ENCODE measurements around the gene NCK2. TPM values are rescaled to one million over a fixed set of nuclear protein-coding genes. Genes with fewer than 3 reads are reported as not detected.
A peak's percentile ranks its signal among the peaks of the same experiment; 100 is the strongest.

NCK2 gene
- total and polyA plus RNA-seq, 7 donors = 26.5 to 111 (median 40.1) TPM

GRCh38 chr2:105865222-105865913 is 120.7 kb downstream of the NCK2 start:
- intact Hi-C loops (cut with DNase I) = no loop called here
- H3K36me3 ChIP-seq (ENCODE audit: insufficient read depth in 1 of 2, low read depth in 1 of 2) = no peaks in the 10 kb centered on the region
- H3K9me3 ChIP-seq = no peaks in the 10 kb centered on the region
- peak in 2 of 4 donors; percentile 39 to 68 for ATAC-seq
- H3K27me3 ChIP-seq (ENCODE audit: insufficient read depth in 3 of 3, low read length in 2 of 3) = no peaks in the 10 kb centered on the region
- 50 to 77% (median 65%) methylated on average over 9 of the region's 9 CpGs for WGBS, 3 donors
- no peak for TF ChIP-seq CTCF (IDR thresholded peaks at IDR 0.05)
- DNase-seq = no peak
- H3K27ac ChIP-seq = peak overlapping the region; percentile 17
- peaks cover 59% of the 10 kb centered on the region for H3K4me1 ChIP-seq
- H3K4me3 ChIP-seq = no peak overlapping the region

- TF ChIP-seq CTCF (IDR thresholded peaks at IDR 0.05) = no peak
- Histone ChIP-seq H3K4me1 (peaks cover 59% of the 10 kb centered on the region), H3K4me3 (no peak overlapping the region), H3K36me3 (ENCODE audit: insufficient read depth in 1 of 2, low read depth in 1 of 2) (no peaks in the 10 kb centered on the region), H3K9me3 (no peaks in the 10 kb centered on the region), H3K27ac (no peak overlapping the region), H3K27me3 (ENCODE audit: insufficient read depth in 3 of 3, low read length in 2 of 3) (no peaks in the 10 kb centered on the region)
- whole genome bisulfite sequencing, 3 donors = 74 to 82% (median 75%) methylated on average over 13 of the region's 13 CpGs
- ATAC-seq (no peak), DNase-seq (no peak)
- intact Hi-C loops (cut with DNase I) = no loop called here
Observed at GRCh38 chr2:105866216-105867185, 121.8 kb downstream of the NCK2 start.

GRCh38 chr2:105867587-105867986 is 122.9 kb downstream of the NCK2 start:
- peaks cover 66% of the 10 kb centered on the region for H3K4me1 ChIP-seq
- DNase-seq (no peak), ATAC-seq (no peak)
- no peaks in the 10 kb centered on the region for H3K27me3 ChIP-seq (ENCODE audit: insufficient read depth in 3 of 3, low read length in 2 of 3)
- 42 to 76% (median 62%) methylated on average over 7 of the region's 7 CpGs for WGBS, 3 donors
- no peak overlapping the region for H3K4me3 ChIP-seq
- H3K36me3 ChIP-seq (ENCODE audit: insufficient read depth in 1 of 2, low read depth in 1 of 2) = no peaks in the 10 kb centered on the region
- H3K9me3 ChIP-seq = no peaks in the 10 kb centered on the region
- TF ChIP-seq CTCF (IDR thresholded peaks at IDR 0.05) = no peak
- intact Hi-C loops (cut with DNase I) = no loop called here
- H3K27ac ChIP-seq = no peak overlapping the region

GRCh38 chr2:105868060-105868459 is 123.3 kb downstream of the NCK2 start:
- WGBS, 3 donors = 5 to 15% (median 5%) methylated on average over 6 of the region's 6 CpGs
- Histone ChIP-seq H3K9me3 (no peaks in the 10 kb centered on the region), H3K27ac (no peak overlapping the region), H3K36me3 (ENCODE audit: insufficient read depth in 1 of 2, low read depth in 1 of 2) (no peaks in the 10 kb centered on the region), H3K27me3 (ENCODE audit: insufficient read depth in 3 of 3, low read length in 2 of 3) (no peaks in the 10 kb centered on the region), H3K4me3 (no peak overlapping the region), H3K4me1 (peaks cover 66% of the 10 kb centered on the region)
- DNase-seq (no peak), ATAC-seq (peak in 3 of 4 donors; percentile 20 to 42 (median 32))
- intact Hi-C loops (cut with DNase I) = no loop called here
- TF ChIP-seq CTCF (IDR thresholded peaks at IDR 0.05) = no peak

Data from psoas muscle (tissue), 8 donors.